HG02571 (cell line): Measurements from ENCODE around the gene MCC.

ENCODE experiments used
- ATAC-seq: cut with Tn5 transposase; IDR thresholded peaks from one replicate; pipeline ENCODE4 v1.9.1; 2021; ENCODE audit warnings: mild to moderate bottlenecking, moderate library complexity; ENCODE audit not compliant: unreplicated experiment

MCC gene

DNA sequence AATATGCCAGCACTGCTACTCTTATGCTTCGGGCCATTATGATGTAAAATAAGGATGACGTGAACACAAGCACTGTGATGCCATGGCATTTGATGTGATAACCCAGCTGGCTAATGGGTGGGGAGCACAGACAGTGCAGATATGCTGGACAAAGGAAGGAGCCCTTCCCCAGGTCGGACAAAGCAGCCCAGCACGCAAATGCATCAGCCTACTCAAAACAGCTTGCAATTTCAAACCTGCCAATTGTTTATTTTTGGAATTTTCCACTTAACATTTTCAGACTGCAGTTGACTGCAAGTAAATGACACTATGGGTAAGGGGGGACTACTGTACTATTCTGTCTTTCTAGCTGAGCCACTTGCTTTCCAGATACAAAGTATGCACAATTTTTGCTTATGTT, 330.4 kb downstream of the MCC start:
- ATAC-seq, result no peak

DNA sequence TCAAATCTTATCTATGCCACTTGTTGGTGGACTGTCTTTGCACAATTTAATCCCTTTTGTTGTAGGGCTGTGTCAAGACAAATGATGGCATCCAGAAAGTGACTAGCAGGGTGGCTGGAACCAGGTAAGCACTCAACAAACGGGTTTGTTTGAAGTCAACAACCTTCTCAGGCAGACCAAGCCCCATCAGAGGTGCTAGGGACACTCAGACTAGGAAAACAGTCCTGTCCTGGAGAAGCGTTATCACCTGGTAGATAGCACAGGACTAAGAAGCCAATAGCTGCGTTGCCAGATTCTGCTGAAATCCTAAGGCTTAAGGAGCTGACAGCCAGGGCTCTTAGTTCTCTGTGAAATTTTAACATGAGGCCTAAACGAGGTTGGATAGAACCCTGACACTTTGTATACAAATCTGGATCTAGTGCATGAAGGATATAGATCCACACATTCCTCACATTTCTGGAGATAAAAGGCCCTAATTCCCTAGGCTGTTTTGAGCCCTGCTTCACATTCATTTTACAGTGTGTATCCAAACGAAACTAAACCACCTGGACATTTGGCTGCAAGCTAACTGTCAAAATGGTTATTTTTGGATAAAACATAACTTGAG, 331.9 kb downstream of the MCC start:
- no peak for ATAC-seq

DNA sequence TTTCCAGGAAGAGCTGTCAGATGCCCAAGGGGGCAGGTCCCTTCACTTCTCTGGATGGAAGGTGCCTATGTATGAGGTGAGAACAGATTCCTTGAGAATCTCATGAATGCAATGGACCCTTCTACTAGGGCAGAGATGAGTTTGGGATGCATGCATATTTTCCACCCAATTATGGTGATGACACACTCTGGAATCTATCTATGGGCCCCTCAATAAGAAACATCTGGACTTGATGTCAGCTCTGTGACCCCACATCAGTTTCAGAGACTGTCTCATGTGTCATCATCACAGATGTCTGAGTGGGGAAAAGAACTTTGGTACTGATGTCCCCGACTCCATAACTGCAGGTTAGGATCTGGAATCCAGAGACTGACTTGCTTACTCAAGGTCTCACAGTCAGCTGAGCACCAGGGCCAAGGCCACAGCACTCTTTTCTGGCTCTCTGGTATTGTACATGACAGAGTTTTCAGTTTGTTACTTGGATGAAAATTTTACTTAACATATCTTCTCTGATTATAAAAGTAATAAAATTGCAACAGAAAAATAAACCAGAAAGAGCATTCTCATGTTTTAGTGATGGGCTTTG, 334.6 kb downstream of the MCC start:
- ATAC-seq, result no peak

DNA sequence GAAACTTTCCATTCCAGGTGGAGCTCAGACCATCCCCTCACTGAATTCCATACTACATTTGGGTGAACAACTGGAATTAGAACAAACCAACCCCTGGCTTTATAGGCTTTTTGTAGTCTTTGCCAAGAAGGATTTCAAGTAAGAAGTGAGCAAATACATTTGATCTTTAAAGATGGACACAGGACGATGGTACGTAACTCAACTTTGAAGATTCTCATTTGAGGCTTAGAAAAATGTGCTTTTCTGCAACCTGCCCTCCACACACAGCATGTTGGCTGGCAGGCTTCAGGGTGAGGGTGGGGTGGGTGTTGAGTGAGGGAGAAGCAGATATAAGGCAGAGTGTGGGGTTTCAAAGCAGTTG, 335.9 kb downstream of the MCC start:
- ATAC-seq, result no peak

DNA sequence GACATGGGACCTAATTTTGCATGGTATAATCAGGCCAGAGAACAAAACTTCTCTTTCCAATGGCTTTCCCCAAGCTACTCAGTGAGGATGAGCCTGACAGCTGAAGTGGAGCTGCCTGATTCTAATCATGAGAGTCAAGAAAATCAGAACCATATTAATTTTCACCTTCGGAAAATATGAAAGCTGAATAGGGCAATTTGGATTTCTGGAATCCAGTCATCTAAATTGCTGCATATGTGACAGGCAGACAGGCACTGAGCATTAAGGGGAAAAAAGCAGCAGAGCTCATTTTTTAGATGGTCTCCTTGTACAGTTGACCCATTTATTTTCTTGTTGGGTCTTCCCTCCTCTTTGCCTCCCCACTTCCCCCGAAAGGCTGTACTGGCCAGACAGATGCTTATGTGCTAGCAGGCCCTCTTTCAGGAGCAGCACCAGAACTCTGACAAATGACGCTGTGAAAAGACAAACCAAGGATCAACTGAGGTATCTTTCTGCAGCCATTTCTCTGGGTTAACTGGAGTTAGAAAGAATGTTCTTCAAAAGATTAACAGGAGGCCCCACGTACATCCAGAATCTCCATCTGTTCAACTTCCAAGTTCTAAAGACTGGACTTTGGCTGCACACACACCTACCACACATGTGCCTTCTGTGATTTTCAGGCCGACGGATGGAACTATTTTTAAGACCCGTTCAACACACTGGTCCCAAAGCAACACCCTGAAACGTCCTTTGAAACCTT, 336.4 kb downstream of the MCC start:
- ATAC-seq, result no peak

DNA sequence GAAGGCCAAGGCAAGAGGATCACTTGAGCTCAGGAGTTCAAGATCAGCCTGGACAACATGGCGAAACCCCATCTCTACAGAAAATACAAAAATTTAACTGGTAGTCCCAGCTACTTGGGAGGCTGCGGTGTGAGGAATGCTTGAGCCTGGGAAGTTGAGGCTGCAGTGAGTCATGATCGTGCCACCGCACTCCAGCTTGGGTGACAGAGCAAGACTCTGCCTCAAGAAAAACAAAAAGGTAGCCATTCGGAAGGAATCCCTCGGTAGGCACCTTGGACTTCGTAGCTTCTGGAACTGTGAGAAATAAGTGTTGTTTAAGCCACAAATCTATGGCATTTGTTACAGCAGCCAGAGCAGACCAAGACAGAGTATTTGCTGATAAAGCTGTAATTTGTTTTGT, 337.4 kb downstream of the MCC start:
- no peak for ATAC-seq

DNA sequence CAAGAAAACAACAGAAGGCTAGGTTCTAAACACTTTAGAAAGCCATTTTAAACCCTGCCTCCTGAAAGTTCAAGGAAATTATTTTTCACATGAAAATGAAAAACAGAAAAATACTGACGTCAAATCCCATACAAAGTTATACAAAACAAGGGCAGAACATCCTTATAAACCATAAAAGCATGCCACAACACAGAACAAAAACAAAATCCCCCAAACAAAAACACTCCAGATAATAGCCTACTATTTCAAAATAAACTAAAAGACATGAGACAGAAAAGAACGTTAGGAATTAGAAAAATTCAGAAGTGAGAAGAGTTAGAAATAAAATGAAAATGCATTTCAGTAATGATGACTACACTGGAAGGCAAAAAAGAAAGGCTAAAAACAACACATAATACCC, 338.0 kb downstream of the MCC start:
- ATAC-seq, result no peak

DNA sequence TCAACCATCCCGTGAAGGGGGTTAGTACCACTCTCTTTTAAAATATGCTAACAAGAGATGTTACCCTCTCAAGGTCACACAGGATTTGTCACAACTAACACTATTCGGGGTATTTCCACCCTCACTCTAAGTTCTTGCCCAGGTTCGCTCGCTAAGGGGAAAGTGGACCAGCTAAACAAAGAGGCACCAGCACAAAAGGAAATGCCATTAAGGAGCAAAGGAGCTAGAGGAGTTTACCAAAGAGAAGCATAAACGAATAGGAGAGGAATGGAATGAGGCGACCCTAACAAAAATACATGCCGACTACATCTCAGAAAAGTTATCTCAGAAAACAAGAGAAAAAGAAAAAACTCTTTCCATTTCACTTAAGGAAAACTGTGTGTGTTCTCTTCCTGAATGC, 340.7 kb downstream of the MCC start:
- ATAC-seq, result no peak

DNA sequence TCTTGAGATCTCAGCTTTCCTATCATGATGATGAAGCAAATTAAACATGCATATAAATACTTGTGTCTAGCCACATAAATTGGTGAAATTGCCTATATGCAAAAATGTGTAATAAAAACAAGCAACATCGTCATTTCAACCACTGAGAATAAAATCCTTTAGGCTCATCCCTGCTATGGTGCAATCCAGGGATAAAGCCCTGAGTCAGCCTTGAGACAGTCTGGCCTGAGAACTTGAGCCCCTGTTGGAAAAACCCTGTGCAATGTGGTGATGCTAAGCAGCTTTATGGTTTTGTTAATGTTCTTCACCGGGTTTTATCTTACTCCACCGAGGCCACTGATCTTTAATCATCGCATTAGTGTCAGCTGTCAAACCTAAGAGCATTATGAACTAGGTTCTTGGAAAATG, 341.1 kb downstream of the MCC start:
- ATAC-seq, result no peak

DNA sequence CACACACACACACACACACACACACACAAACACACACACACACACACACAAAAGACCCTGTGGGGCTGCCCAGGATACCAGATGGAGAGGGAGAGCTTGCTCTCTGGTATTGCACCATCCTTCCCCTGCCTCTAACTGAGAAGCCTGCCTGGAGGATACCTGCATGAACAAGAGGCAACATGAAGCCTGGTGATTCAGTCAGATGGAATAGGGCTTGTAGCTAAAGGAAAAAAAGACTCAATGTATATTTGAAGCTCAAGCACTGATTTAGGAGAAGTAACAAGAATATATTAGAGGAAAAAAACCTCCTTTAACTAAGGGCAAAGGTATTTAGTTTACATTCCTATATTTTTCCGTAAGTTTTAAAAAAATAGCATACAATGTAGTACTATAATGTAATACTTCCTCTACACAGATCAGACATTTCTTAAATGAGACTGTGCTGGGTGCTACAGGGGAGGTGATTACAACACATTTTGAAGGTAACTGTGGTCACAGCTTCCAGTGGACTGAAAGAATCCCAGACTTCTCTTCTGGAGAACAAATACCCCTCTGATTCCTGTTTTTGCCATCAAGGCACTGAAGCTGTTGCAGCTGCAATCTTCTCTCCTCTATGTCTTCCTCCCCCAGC, 342.4 kb downstream of the MCC start:
- no peak for ATAC-seq

DNA sequence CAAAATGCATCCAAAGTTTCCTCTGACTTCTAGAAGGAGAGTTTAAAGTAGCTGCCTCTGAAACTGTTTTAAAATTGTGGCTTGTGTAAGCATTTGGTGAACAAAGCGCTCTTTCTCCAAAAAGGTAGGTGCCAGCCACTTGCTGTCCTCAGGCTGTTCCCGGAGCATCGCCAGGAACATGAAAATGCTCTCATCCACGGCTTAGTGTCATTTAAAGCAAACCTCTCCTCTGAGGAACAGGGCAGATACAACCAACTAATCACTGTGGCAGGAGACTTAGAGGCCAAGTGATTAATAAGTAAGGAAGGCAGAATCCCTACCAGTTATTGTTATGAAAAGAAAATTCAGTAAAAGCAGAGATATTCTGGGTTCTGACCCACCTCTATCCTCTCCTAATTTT, 346.1 kb downstream of the MCC start:
- no peak for ATAC-seq

DNA sequence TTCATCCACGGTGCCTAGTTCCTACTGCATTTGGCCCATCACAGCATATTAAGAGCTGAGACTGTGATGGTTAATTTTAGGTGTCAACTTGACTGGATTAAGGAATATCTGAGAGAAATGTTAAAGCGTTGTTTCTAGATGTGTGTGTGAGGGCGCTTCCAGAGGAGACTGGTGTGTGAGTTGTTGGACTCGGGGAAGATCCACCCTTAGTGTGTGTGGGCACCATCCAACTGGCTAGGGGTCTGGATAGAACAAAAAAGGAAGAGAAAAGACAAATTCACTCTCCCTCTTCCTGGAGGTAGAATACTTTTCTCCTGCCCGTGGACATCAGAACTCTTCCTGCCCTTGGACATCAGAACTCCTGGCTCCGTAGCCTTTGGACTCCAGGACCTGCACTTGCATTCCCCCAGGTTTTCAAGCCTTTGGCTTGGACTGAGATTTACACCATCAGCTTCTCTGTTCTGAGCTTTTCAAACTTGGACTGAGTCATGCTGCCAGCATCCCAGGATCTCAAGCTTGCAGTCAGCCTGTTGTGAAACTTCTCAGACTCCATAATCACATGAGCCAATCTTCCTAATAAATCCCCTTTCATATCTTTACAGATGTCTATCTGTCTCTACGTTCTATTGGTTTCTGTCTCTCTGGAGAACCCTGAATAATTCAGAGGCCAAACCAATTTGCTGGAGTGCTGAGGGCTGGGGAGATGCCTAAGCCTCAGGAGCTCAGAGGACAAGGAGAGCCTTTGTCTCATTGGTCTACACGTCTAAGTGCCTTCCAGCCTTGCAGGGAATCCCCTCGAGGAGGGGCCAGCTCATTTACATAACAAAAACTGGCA, 347.2 kb downstream of the MCC start:
- ATAC-seq, result no peak

DNA sequence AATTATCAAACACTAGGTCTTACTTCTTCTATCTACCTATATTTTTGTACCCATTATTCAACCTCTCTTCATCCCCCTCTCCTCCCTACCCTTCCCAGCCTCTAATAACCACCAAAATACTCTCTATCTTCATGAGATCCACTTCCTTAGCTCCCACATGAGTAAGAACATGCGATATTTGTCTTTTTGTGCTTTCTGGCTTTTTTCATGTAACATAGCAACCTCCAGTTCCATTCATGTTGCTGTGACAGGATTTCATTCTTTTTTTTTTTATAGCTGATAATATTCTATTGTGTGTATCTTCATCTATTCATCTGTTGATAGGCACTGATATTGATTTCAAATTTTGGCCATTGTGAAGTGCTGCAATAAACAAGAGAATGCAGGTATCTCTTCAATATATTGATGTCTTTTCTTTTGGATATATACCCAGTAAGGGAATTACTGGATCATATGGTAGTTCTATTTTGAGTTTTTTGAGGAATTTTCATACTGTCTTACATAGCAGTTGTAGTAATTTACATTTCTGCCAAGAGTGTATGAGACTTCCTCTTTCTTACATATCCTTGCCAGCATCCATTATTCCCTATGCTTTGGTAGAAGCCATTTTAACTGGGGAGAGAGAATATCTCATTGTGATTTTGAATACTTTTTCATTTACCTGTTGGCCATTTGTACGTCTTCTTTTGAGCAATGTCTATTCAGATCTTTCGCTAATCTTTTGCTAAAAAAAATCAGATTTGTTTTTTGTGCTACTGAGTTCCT, 354.9 kb downstream of the MCC start:
- no peak for ATAC-seq

DNA sequence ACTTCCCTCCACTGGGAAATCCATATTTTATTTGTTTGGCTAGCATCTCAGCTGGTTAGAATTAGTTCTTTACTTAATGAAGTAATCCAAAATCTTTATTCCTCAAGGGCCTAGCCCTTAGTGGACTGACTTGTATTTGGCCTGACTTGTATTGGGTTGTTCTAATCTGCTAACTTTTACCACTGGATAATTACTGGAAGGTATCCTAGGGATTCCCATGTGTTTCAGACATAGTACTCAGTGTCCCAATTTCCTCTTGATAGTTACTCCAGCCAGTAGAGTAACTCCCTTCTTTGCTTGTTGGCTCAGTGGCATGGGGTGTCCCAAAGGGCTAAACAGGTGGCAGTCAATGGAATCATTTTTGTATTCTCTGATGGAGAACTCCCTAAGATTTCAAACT, 355.7 kb downstream of the MCC start:
- ATAC-seq, result no peak

DNA sequence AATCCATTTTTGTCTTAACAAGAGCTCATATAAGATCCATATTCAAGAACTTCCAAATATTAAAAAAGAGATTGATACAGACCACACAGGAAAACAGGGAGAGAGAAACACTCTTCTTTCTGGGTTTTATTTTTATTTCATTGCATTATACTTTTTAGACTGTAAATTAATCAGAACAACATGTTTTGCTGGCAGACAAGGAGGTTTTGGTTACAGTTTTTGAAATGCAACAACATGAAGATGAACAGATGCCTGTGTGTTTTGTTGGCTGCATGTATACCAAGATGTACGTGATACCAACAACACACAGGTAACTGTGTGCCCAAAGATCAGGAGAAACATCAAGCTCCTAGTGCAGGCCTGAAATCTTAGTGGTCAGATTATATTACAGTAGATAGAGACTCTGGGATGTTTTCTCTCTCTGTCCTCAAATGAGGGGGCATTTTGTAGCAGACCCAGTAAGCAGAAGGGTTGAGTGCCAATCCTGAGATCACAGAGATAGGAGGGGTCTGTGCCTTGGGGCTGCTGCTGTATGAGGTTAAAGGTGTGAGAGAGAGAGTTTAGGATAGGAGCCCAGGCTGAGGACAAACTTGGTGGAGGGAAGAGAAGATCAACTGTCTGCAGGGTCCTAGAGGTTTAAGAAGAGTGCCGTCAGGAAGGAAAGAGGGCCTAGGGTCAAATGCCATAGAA, 359.5 kb downstream of the MCC start:
- no peak for ATAC-seq

DNA sequence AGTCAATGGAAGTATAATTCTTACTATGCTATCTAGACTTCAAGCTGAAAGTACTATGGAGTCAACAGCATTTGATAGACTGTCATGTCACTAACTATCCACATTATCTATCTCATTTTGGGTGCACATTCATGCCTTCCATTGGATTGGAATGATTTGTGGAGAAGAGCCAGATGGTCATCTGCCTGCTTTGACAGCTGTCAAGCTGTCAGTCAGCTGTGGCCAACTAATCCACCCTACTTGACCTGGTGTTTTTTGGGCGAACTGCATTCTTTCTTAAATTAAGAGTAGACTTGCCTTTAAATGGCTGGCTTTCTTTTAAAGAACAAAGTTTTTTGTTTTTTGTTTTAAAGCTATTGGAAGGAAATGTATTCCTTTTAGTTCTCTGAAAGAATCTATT, 360.2 kb downstream of the MCC start:
- no peak for ATAC-seq

DNA sequence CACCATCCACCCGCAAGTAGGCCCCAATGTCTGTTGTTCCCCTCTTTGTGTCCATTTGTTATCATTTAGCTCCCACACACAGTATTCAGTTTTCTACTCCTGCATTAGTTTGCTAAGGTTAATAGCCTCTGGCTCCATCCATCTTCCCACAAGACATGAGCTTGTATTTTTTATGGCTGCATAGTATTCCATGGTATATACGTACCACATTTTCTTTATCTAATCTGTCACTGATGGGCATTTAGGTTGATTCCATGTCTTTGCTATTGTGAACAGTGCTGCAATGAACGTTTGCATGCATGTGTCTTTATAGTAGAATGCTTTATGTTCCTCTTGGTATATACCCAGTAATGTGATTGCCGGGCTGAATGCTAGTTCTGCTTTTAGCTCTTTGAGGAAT, 361.2 kb downstream of the MCC start:
- ATAC-seq, result no peak

DNA sequence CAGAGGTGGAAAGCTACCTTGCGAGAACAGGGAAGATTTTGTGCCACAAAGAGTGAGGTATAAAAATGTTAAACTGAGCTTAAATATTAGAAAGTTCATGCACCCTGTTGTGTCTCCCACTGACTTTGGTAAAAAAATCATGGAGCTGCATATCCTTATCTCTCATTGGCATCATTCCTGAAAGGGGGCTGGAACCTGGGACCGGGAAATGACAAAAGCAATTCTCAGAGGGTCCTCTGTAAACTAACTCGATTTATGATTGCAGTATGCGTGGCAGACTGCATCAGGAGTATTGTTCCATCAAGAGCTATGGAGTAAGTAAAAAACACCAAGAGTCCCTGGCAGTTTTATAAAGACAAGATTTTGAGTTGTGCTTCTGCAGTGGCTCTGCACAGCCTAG, 362.9 kb downstream of the MCC start:
- ATAC-seq, result no peak

DNA sequence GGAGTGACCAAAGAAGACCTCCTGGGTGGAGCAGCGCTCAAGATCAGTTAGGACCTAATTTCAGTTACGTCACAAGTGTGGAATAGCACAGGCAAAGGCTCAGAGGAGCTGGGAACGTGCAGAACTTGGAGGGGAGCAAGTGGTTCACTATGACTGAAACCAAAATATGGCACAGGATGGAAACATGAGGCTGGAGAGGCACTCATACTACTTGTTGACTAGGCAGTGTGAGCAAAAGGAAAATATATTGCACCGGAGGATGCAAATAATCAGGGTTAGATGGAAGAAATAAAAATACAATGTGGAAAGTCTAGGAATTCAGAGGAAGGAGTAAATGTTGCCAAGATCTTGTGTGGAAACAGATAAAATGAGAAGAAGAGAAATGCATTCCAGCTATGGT, 363.3 kb downstream of the MCC start:
- no peak for ATAC-seq

DNA sequence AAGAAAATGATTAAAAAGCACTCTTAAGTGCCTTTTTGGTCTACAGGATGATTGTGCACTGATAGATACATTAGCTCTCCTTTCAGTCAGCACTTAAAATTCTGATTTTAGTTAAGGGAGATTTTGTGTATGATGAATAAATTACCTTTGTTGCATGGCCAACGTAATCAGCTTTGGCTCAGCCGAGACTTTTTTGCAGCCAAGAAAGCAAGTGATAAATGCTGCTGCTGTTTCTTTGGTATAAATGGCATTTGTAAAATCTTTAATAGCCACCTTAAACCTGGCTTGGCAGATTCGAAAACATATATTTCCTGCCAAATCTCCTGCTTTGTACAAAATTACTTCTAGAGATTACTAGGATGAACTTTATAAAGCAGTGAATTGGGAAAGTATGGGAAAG, 364.0 kb downstream of the MCC start:
- no peak for ATAC-seq
